GM19455 (cell line): Measurements from ENCODE around the gene RABGAP1L.
"Not testable (repeated sequence)": the region's sequence is repeated elsewhere in the genome, so short reads cannot be mapped to it uniquely, and the experiment has no call there.

Experiments
- ATAC-seq: cut with Tn5 transposase; IDR thresholded peaks from one replicate; pipeline ENCODE4 v1.9.1; 2021; ENCODE audit not compliant: unreplicated experiment

RABGAP1L gene

DNA sequence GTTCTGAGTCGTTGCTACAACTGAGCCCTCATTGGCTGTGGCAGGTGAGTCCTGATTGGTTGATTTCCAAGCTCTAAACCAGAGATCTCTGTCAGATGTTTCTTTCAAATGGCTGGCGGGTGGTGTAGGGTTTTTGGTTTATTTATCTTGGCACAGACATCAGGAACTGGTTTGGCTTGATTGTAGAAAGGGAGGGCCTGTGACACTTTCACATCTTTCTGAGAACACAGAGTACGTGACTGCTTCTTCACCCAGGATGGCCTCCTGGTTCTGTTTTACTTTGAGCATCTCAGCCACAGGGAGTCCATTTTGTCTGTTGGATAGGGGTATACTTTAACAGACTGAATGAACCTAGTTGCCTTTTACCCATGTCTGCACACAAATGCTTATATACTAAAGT, 199.0 kb downstream of the RABGAP1L start:
- ATAC-seq = no peak

DNA sequence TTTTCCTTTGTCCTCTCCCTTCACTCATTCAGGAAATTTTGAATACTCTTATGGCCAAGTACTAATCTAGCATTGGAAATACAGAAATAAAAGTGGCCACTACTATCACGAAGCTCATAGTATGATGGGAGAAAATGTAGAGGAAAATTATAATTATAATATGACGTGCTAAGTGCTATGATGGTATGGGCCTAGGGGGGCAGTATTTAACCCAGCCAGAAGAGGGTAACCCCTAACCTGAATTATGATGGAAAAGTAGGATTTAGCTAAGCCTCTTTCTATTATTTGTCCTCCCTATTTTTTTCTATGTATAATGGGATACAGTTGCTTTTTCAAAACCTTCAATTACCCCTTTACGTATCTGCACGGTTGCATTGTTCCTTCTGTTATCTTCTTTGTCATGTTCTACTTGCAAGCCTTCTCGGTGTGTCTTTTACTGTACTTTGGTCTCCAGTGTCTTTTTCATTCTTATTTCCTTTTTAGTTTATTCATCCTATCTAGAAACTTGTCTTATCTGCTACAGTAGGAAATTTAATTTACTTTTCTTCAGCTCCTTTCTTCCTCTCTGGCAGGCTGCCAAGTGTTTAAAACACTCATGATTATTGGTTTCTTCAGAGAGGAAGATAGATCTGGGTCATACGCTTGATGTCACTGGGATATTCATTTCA, 199.6 kb downstream of the RABGAP1L start:
- no peak for ATAC-seq

DNA sequence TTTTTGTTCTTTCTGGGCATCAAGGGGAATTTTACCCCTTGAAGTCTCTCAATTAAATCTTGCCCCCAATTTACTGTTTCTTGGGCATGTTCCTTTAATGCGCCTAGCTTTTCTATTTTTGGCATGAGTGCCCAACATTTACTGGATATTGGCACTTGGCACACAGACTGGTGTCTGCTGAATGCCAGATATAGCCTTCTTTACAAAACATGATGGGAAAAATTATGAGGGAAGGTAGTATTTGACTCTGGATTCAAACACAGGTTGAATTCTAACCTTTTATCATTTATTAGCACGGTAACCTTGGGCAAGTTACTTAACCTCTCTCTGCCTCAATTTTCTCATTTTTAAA, 200.1 kb downstream of the RABGAP1L start:
- ATAC-seq = no peak

DNA sequence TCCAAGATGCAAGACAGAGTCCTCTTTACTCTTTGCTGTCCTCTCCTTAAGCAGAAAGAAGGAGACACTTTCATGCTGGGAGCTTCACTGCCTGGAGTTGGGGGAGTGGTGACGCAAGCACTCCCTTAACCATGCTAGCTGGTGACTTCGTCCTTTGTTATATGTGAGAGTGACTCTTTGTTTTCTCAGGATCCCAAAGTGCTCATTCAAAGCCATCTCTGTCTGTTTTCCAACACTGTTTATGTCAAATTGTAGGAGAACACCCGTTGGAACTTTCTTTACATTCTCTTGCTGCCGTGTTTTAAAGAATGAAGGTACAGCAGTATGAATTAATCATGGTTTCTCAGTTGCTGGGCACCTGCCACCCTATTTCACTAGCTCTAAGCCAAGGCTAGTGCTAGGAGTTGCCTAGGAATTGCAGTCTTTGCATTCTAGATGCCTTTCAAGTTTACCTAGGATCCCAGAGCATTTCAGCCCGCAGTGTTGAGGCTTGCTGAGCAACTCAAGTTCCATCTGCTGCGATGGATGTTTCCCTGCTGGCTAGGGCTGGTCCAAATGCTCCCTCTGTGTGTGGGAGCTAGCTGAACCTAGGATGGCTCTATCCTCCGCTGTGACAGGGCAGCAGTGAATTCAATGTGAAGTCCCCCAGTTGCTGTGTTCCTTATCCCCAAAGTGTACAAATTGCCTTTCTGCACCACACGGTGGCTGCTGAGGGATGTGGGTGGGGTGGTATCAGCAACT, 205.8 kb downstream of the RABGAP1L start:
- ATAC-seq = no peak

DNA sequence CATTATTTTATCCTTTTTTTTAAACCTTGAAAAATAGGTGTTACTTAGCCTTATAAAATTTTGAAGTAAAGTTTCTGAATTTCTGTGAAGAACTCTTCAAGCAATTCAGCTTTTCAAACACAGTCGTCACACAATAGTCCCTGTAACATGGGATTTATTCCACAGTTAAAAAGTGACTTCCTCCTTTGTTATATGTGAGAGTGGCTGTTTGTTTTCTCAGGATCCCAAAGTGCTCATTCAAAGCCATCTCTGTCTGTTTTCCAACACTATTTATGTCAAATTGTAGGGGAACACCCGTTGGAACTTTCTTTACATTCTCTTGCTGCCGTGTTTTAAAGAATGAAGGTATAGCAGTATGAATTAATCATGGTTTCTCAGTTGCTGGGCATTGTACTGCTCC, 207.6 kb downstream of the RABGAP1L start:
- ATAC-seq = no peak

DNA sequence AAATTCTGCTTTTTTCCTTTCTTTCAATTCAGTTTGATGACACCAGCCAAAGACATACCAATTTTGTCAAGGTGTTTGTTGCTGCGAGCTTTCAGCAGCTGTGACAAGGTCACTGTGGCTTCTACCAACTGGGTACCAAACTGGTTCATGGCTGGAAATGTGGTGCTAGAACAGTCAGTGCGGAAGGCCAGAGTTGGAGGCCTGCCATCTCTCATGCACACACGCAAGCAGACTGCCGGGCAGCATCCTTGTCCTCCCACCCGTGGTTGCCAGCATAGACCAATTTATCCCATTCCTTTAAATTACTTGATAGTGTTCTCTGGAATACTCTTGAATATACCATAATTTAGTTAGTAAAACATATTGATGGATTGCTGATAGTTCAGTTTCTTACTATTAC, 208.6 kb downstream of the RABGAP1L start:
- no peak for ATAC-seq

DNA sequence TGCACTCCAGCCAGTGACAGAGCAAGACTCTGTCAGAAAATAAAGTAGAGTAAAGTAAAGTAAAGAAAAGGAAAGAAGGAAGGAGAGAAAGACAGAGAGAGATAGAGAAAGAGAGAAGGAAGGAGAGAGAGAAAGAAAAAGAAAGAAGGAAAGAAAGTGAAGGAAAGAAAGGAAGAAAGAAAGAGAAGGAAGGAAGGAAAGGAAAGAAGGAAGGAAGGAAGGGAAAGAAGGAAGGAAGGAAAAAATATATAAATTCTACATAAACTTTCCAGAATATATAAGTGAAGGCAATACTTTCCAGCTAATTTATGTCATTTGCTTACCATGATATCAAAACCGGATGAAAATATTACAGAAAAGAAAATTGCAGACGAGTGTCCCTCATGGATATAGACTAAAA, 216.7 kb downstream of the RABGAP1L start:
- no peak for ATAC-seq

DNA sequence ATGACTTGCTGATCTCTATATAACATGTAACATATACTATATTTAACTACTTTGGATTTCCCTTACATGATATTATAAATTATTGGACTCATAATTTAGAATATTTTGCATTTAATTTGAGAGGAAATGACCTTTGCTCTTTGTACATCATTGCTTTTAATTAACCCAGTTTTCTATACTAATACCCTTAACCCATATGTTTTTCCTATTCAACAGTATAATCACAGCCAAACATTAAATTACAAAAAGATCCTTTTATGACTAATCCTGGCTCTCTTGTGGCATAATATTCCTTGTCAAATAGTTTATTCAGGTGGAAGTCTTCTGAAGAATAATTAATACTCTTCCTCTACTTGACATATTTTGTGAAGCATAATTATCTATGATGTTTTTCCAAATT, 232.4 kb downstream of the RABGAP1L start:
- ATAC-seq = no peak

DNA sequence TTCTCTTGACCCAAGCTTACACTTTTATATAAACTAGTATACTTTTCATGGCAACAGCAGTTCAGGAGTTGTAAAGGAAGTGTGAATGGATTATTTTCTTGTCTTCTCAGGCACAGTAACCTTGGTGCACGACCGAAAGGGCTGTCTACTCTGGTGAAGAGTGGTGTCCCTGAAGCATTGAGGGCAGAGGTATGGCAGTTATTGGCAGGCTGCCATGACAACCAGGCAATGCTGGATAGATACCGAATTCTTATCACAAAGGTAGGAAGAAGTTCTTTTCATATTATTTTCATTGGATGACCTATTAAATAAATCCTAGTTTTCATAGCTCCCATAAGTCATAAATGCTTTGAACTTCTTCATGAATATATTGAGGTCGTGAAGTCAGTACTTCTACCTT, 234.6 kb downstream of the RABGAP1L start:
- no peak for ATAC-seq

DNA sequence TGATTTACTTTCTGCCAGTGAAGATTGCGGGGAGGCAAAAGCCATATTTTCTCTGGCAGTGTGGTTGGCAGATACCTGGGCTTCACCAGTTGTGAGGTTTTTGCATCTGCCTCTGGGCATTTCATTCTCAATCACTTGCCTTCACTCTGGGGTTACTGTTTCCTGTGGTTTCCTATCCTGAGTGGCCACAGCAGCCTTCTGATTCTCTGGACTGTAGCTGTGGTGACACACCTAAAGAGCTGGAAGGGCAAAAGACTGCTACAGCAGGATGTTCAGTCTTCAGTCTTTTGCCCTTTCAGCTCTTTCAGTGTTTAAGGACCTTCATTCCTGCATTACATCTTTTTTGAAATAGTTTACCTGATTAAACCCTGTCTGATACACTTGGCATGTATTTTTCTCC, 237.9 kb downstream of the RABGAP1L start:
- ATAC-seq = no peak

DNA sequence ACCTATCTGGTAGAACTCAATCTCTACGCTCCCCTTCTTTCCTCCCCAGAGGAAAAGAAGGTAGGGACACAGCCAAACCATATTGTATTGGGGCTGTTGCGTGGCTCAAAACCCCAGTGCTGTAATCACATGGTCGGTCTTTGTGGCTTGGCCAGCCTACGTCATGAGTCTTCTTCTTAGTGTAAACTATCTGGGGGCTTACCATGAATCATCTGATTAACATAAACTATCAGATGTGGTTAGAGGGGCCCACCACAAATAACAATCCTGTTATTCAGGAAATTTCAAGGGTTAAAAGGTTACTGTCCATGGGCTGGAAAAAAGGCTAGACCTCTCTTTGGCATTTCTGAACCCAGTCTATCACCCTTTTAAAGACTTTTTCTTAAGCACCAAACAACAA, 238.9 kb downstream of the RABGAP1L start:
- ATAC-seq = no peak

DNA sequence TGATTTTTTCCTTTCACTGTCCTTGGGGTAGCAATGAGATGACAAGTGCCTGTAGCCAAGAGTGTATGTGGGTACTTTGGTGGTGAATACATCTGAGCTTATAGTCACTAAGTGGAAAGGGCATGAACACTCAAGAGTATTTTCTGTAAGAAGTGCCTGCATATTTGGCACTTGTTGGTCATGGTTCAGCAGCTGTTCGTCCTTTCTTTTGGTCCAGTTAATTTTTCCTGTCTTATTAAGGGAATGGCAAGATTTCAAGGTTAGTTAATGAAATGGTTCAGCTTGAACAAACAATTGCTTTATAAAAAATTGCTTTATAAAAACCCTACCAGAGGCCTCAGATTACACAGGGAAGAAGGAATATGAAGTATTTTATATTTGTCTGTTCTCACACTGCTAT, 239.9 kb downstream of the RABGAP1L start:
- no peak for ATAC-seq

DNA sequence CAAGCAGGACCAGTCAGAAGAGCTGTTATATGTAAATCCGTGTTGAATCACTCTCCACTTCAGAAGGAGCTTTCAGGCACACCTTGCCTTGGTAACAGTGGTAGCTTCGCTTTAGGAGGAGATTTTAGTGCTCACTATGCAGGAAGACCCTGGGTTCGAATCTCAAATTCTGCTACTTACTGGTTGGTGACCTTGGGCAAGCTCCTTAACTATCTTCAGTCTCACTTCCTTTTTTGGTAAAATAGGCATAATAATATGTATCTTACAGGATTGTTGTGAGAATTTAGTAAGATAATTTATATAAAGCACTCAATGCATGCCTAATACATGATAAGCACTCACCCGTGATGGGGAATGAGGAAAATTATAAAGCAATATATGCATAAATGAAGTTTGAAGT, 241.8 kb downstream of the RABGAP1L start:
- ATAC-seq = no peak

DNA sequence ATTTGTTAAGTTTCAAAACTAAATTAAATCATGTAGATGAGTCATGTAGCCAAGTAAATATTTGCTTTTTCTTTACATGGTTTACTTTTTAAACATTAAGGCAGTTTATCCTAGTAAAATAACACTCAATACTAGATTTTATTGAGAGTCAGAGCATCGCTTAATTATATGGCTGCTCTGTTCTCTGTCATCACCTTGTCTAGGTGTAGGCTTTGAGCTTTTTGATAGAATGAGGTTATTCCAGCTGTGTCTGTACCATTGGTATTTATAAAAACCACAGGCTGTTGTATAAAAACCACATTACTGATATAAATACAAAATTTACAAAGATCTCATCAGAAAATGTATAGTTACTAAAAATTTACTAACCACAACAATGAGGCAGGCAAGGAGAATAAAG, 245.9 kb downstream of the RABGAP1L start:
- ATAC-seq = no peak

DNA sequence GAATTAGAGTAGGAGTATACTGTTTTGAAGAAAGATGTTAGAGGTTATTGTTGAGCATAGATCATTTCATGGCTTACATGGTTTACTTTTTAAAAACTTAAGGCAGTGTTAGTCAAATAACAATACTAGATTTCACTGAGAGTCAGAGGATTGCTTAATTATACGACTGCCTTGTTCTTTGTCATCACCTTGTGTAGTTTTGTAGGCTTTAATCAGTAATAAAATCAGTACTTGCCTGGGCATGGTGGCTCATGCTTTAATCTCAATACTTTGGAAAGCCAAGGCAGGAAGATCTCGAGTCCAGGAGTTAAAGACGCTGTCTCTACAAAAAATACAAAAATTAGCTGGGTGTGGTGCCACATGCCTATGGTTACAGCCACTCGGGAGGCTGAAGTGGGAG, 247.1 kb downstream of the RABGAP1L start:
- no peak for ATAC-seq

DNA sequence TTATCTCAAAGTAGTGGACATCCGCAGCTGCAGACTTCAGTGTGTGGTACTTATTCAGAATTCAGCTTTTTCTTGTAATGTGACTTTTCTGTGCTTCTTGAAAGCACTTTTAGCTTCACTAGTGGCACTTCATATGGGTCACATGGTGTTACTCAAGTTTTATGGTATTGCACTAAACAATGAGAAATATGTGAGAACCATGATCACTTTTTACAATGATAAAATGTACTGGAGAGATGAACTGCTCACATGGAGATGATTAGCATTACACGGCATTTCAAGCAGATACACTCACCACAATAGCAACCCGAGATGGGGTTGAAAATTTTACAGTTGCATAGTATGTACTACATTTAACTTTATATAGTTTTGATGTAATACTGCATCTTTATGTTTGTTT, 248.3 kb downstream of the RABGAP1L start:
- ATAC-seq = no peak

DNA sequence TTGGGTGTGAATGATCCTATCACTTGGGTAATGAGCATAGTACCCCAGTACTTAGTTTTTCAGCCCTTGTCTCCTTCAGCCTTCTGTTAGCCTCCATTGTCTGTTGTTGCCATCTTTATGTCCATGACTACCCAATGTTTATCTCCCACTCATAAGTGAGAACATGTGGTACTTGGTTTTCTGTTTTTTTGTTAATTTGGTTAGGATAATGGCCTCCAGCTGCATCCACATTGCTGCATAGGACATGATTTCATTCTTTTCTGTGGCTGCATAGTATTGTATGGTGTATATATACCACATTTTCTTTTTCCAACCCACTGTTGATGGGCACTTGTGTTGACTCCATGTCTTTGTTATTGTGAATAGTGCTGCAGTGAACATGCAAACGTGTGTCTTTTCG, 248.8 kb downstream of the RABGAP1L start:
- ATAC-seq = no peak

DNA sequence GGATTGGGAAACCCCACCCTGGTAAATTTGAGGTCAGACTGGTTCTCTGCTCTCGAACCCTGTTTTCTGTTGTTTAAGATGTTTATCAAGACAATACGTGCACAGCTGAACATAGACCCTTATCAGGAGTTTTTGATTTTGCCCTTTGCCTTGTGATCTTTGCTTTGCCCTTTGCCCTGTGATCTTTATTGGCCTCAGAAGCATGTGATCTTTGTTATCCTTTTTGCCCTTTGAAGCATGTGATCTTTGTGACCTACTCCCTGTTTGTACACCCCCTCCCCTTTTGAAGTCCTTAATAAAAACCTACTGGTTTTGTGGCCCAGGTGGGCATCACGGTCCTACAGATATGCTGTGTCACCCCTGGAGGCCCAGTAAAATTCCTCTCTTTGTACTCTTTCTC, 250.5 kb downstream of the RABGAP1L start:
- not testable (repeated sequence) for ATAC-seq

DNA sequence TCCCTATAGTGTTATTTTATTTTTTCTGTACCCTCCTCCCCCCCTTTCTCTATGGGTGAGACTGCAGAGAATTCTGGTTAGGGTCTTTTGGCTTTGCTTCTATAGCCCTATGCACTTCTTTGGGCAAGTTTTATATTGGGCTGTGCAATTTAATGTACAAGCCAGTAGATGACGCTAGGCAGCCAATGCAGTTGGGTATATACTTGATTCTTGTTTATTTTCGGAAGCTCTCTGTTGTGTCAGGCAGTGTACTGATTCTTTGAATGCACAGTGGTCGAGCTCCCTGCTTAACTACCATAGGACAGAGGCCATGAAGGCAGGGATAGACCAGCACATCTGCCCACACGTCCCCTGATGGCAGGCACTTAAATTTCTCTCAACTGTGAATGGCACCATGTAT, 254.3 kb downstream of the RABGAP1L start:
- no peak for ATAC-seq

DNA sequence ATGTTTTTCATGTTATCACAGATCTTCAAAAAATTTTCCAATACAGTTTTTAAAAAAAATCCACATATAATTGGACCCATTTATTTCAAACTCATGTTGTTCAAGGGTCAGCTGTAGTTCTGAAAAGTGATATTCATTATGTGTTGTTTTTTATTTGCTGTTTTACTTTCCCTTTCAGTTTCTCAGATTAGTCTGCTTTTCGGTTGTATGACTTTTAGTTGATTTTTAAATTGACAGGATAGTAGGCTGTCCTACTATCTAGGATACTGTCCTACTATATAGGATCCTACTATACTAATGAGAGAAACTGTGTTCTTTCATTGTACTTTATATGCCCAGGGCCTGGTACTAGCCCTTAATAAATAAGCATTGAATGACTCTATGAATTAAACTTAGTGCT, 254.9 kb downstream of the RABGAP1L start:
- ATAC-seq = no peak

DNA sequence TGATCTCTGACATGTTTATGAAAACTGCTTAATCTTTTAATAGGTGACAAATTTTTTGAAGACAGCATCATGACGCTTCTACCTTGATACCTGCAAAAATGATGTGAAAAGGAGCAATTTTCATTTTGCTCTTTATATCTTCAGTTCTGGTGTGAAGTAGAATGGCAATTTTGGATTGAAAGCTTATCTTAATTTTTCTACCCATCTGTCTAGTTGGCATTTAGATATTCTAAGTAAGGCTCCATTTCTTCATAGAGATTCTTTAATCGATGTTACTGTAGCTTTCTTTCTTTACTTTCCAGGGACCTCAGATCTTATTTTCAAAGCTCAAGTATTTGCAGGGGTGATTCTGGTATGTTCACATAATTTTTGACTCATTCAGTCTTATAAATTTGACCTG, 256.2 kb downstream of the RABGAP1L start:
- ATAC-seq = no peak

DNA sequence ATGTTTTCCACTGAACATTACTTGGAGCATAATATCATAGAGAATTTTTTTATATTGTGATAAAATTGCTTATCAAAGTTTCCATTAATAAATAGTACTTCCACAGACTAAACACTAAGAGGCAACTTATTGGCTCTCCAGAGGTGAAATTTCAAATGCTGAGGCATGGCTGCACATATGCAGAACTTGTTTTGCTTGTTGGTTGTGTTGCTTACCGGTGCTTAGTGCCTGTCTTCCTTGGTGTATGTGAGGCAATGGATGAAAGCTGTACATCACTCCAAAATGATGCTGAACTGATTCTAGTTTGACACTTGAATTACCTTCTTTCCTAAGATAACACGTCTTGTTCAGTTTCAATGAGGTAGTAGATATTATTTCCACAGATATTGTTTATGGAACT, 258.6 kb downstream of the RABGAP1L start:
- no peak for ATAC-seq

DNA sequence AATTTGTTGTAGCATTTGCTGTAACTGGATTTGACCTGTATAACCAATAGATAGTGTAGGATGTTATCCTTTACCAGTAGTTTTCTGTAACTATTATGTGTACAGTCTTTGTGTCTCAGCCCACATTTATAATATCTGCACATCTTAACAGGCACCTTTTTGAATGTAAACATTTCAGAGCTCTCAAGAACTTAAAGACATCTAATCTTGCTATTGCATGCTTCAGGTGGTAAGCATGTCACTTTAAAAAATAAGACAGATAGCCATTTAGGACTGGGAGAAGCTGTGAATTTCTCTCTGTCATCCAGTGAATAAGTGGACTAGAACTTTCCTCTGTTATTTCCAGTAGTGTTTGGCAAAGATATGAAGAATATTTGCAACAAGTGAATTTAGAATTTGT, 265.8 kb downstream of the RABGAP1L start:
- no peak for ATAC-seq
